HFF-Myc (cell line): ENCODE measurements around the gene ABRAXAS1.

Experiments used
- DNase-seq: peaks from one replicate; pipeline ENCODE4 v3.0.0-alpha.2; 2011; ENCODE audit warnings: low read depth; ENCODE audit errors: extremely low read depth
- H3K4me3 ChIP-seq: replicated peaks from 2 replicates; pipeline ENCODE4 v1.5.1; 2011; ENCODE audit warnings: low read depth, mild to moderate bottlenecking, control low read depth, low read length
- TF ChIP-seq, protein P1 (sequence below): IDR thresholded peaks from 2 replicates; pipeline ENCODE4 v1.5.1; 2012; ENCODE audit warnings: mild to moderate bottlenecking, low read depth, low read length, control low read depth; ENCODE audit errors: missing control alignments

The ABRAXAS1 gene

DNA sequence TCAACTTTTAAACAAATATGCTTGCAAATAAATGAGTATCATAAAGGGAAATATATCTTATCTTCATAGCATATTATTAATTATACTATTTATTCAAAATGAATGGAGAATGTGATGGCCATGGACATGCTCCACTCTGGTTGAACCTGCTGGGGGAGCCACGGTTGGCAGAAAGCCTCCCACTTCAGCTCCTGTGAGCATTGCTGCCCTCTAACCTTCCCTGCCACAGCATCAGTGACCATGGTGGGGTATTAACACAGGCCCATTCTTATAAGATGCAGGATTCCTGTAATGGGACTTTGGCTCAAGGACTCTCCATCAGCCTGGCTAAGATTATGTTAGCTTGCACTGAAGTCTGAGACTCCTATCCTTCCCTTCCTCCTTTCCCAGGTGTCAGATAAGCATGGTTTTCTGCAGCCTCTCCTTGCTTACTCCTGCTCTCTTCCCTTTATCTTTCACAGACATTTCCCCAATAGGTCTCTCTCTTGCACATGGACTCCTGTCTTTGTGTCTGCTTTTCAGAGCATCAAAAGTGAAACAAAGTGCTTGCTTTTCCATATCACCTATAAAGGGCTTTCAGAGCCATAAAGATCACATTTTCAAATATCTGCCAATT, 4.9 kb upstream of the ABRAXAS1 start:
- no peak overlapping the region for H3K4me3 ChIP-seq
- TF ChIP-seq, protein P1, sequence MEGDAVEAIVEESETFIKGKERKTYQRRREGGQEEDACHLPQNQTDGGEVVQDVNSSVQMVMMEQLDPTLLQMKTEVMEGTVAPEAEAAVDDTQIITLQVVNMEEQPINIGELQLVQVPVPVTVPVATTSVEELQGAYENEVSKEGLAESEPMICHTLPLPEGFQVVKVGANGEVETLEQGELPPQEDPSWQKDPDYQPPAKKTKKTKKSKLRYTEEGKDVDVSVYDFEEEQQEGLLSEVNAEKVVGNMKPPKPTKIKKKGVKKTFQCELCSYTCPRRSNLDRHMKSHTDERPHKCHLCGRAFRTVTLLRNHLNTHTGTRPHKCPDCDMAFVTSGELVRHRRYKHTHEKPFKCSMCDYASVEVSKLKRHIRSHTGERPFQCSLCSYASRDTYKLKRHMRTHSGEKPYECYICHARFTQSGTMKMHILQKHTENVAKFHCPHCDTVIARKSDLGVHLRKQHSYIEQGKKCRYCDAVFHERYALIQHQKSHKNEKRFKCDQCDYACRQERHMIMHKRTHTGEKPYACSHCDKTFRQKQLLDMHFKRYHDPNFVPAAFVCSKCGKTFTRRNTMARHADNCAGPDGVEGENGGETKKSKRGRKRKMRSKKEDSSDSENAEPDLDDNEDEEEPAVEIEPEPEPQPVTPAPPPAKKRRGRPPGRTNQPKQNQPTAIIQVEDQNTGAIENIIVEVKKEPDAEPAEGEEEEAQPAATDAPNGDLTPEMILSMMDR: no peak
- DNase-seq: no peak

DNA sequence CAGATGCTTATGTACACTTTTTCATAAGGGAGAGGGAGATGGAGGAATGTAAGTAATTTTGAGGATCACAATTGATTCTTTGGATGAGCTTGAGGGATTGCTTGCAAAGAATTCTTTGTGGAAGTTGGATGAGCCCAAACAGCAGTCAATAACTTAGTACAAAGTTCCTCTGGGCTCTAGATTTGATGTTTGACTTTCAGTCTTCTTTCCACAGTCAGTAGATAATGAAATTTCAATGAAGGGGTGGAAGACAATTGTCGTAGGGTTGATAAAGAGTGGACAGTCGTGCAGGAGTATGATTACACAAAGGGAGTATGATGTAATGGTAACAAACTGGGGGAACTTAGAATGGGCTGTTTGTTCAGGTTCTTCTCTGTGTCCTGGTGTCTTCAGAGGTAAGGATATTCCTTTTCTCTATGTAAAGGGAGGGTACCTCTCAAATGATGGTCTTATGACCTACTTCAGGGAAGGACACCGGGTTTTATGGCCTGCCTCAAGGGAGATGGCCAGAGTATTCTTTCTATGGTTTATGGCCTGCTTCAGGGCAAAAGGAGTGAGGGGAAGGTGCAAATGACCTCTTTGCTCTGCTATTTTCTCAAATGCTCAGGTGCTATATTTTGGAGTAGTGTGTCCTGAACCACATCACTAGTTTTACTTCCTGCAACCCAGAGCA, 1.7 kb upstream of the ABRAXAS1 start:
- DNase-seq: no peak
- TF ChIP-seq, protein P1: no peak
- H3K4me3 ChIP-seq: no peak overlapping the region

DNA sequence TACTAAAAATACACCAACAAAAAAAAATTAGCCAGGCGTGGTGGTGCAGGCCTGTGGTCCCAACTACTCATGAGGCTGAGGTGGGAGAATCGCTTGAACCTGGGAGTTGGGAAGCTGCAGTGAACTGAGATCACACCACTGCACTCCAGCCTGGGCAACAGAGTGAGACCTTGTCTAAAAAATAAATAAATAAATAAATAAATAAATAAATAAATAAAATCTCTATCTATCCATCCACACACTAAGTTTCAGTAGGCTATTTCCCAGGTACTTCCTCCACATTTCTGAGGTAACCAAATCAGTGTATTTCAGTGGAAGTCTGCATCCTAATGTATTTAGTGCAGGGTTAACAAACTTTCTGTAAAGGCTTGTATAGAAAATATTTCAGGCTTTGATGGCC, 10.9 kb downstream of the ABRAXAS1 start:
- H3K4me3 ChIP-seq: no peak overlapping the region
- DNase-seq: no peak
- TF ChIP-seq, protein P1: no peak

DNA sequence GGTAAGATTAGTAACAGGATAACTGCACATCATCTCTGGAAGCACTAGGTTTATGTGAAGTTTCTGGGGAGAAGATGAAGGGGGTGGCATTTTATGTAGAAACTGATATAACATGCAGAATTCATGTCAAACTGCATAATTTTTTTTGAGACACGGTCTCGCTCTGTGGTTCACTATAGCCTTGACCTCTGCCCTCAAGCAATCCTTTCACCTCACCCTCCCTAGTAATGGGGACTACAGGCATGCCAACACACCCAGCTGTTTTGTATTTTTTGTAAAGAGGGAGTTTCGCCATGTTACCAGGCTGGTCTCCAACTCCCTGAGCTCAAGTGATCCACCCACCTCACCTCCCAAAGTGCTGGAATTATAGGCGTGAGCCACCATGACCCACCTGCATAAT, 11.5 kb downstream of the ABRAXAS1 start:
- no peak for DNase-seq
- no peak overlapping the region for H3K4me3 ChIP-seq
- TF ChIP-seq, protein P1: no peak

DNA sequence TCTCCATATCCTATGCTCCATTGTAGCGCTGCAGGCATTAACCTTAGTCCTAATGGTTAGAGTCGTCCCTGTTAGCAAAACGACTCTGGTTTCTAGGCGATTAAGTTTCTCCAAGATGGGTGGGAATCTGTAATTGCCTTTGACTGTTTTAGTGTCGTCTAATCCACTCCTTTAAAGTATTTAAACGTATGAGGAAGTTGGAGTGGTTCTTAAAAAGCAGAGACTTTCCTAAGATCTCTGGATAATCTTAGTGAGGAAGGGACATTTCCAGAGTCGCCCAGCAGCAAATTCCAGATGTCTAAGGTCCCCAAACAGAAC, 28.8 kb downstream of the ABRAXAS1 start:
- H3K4me3 ChIP-seq: peak overlapping the region; percentile 96
- DNase-seq: no peak
- TF ChIP-seq, protein P1: no peak

DNA sequence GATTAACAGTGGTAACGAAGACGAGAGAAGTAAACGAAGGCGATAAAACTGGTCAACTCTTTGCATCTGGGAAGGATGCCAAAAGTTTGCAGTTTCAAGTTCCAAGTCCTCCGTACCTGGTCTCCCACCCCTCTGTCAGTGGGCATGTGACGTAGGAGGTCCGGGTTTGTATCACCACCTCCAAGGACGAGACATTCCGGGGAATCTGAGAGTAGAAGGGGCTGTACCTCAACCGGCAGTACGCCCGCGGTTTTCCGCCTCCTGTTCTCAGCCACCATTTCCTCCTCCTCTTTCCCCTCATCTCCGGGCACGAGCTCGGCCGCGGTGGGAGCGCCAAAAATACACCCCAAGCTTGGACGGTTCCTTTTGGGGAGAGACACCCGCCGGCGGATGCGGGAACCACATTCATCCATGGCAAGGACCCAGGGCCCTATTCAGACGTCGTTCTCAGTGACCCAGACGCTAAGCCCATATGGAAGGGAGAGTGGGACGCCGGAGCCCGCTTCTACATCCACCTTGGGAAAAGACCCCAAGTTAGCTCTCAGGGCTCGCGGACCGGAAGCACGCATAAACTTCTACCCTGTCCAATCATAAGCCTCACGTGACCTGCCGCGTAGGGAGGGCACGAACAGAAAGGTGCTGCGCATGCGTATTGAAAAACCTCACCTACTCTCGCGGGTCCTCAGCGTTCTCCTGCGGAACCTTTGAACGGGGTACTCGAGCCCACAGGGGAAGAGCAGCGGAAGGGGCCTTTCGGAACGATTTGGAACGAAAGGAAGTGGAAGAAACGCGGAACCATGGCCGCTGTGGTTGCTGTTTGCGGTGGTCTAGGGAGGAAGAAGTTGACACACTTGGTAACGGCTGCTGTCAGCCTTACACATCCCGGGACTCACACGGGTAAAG, 29.4 kb downstream of the ABRAXAS1 start, which contains the start of the genes HELQ and MRPS18C:
Gene HELQ (minus strand): TSS at position 543 of the 903 bp plus-strand sequence. CDS start 130 bp downstream, at position 413.
Gene MRPS18C (plus strand): TSS at position 778 of the 903 bp plus-strand sequence. CDS start 20 bp downstream, at position 798.
- peak within 1 kb of the TSS; percentile 96 for H3K4me3 ChIP-seq
- TF ChIP-seq, protein P1: no peak
- peak; percentile 97 for DNase-seq
